K562 (cell line): Measurements from ENCODE around the gene RPS6KA4. TPM values are rescaled to one million over a fixed set of nuclear protein-coding genes. Genes with fewer than 3 reads are reported as not detected.
A peak's percentile ranks its signal among the peaks of the same experiment; 100 is the strongest.

Source experiments
- BCOR ChIP-seq: fragments of 450-650 bp; IDR thresholded peaks from 2 replicates; pipeline ENCODE4 v1.6.1; 2016
- CC2D1A ChIP-seq: fragments of 450-650 bp; IDR thresholded peaks from 2 replicates; pipeline ENCODE4 v1.6.1; 2017; ENCODE audit warnings: mild to moderate bottlenecking
- E2F8 ChIP-seq: fragments of 450-650 bp; IDR thresholded peaks from 2 replicates; pipeline ENCODE4 v1.7.1; 2018; ENCODE audit warnings: mild to moderate bottlenecking, low read depth; ENCODE audit not compliant: partially characterized antibody
- FOXM1 ChIP-seq, 2 experiments: fragments of 450-650 bp in 1 of 2; sonication (generic) in 1 of 2; formaldehyde crosslinking in 1 of 2; IDR thresholded peaks; 2 replicates each; pipeline versions ENCODE4 v1.6.1 to v1.9.0; 2017 to 2022; ENCODE audit warnings: low read depth in 2 of 2, mild to moderate bottlenecking in 2 of 2, missing genetic modification reagents in 1 of 2, moderate library complexity in 1 of 2
- HEY1 ChIP-seq: fragments of 250-450 bp; sonication (Bioruptor Pico); IDR thresholded peaks from 2 replicates; pipeline ENCODE4 v1.5.0; 2020; ENCODE audit warnings: mild to moderate bottlenecking, moderate library complexity, borderline replicate concordance
- HNRNPH1 ChIP-seq: fragments of 200-400 bp; formaldehyde crosslinking; optimal IDR thresholded peaks from 2 replicates; pipeline ENCODE3; 2017; ENCODE audit warnings: low read depth, mild to moderate bottlenecking, low read length, moderate library complexity
- KAT2B ChIP-seq: IDR thresholded peaks from one replicate; pipeline ENCODE4 v1.6.1; 2012; ENCODE audit warnings: low read depth, mild to moderate bottlenecking, control low read depth, inconsistent platforms, low read length, moderate library complexity
- NR1H2 ChIP-seq: sonication (generic); formaldehyde crosslinking; IDR thresholded peaks from 2 replicates; pipeline ENCODE4 v1.4.0; 2020; ENCODE audit warnings: mild to moderate bottlenecking, missing genetic modification reagents
- POU5F1 ChIP-seq: fragments of 150-350 bp; IDR thresholded peaks from 2 replicates; pipeline ENCODE4 v1.6.1; 2014; ENCODE audit warnings: borderline replicate concordance, low read length, low read depth, mild to moderate bottlenecking; ENCODE audit not compliant: partially characterized antibody
- RBM39 ChIP-seq: fragments of 200-400 bp; formaldehyde crosslinking; optimal IDR thresholded peaks from 2 replicates; pipeline ENCODE3; 2018; ENCODE audit warnings: low read depth, low read length
- RHOXF2B ChIP-seq: fragments of 250-450 bp; sonication (Bioruptor Pico); conservative IDR thresholded peaks from 2 replicates; pipeline ENCODE4 v1.5.1; 2021
- WHSC1 ChIP-seq: IDR thresholded peaks from one replicate; pipeline ENCODE4 v1.6.1; 2012; ENCODE audit warnings: low read length, control low read depth, inconsistent platforms
- ZNF24 ChIP-seq: fragments of 450-650 bp; IDR thresholded peaks from 2 replicates; pipeline ENCODE4 v1.6.1; 2016
- ZNF408 ChIP-seq: fragments of 250-450 bp; sonication (Bioruptor Pico); IDR thresholded peaks from 2 replicates; pipeline ENCODE4 v1.4.0; 2020; ENCODE audit warnings: low read depth, mild to moderate bottlenecking, moderate library complexity
- ZNF655 ChIP-seq: fragments of 250-450 bp; sonication (Bioruptor Pico); IDR thresholded peaks from 2 replicates; pipeline ENCODE4 v1.5.0; 2021
- ZNF79 ChIP-seq: fragments of 250-450 bp; sonication (Bioruptor Pico); IDR thresholded peaks from 2 replicates; pipeline ENCODE4 v1.4.0; 2020; ENCODE audit warnings: low read depth, mild to moderate bottlenecking, moderate library complexity
- polyA plus RNA-seq, 8 experiments: library from polyadenylated mRNA; depleted of rRNA in 4 of 8; stranded (reverse) in 5 of 8; unstranded in 3 of 8; fragments of >200 nt; fragmentation: Nextera tagmentation in 2 of 8; fragmentation: Illumina TruSeq in 1 of 8; extraction: Ambion mirVana in 2 of 8; extraction: Trizol in 1 of 8; gene quantifications; 2 replicates each; pipeline versions ENCODE4 v1.2.1 to v1.2.3, GENCODE V29; 2011 to 2014; ENCODE audit warnings: inconsistent platforms in 1 of 8, missing spikeins in 1 of 8
- total RNA-seq, 7 experiments: library from RNA; depleted of rRNA in 6 of 7; stranded (reverse); fragments of >200 nt in 6 of 7; fragmentation: Illumina TruSeq in 2 of 7; extraction: Trizol in 2 of 7; gene quantifications; 2 replicates each; pipeline versions ENCODE4 v1.2.1 to v1.2.3, GENCODE V29; 2011 to 2021; ENCODE audit warnings: low replicate concordance in 1 of 7
- TF ChIP-seq, protein P1 (sequence below), 2 experiments: fragments of 250-450 bp in 1 of 2; fragments of 450-650 bp in 1 of 2; sonication (Bioruptor Pico) in 1 of 2; IDR thresholded peaks; 2 replicates each; pipeline versions ENCODE4 v1.6.1 to v1.8.0; 2016 to 2021; ENCODE audit warnings: mild to moderate bottlenecking in 2 of 2, moderate library complexity in 2 of 2, missing compliant biosample characterization in 1 of 2, missing genetic modification characterization in 1 of 2
- TF ChIP-seq, protein P2 (sequence below): fragments of 450-650 bp; IDR thresholded peaks from 2 replicates; pipeline ENCODE4 v1.6.1; 2016; ENCODE audit warnings: low read depth, mild to moderate bottlenecking, moderate library complexity
- TF ChIP-seq, protein P3 (sequence below): sonication (generic); formaldehyde crosslinking; IDR thresholded peaks from 2 replicates; pipeline ENCODE4 v1.8.1; 2023; ENCODE audit warnings: mild to moderate bottlenecking, missing genetic modification reagents

Gene RPS6KA4
- total and polyA plus RNA-seq, 9 of the 15 experiments (the other 6 are each of a cell fraction or from before 2014, with no cell fraction given) = 0.15 to 23.8 (median 9.8) TPM

DNA sequence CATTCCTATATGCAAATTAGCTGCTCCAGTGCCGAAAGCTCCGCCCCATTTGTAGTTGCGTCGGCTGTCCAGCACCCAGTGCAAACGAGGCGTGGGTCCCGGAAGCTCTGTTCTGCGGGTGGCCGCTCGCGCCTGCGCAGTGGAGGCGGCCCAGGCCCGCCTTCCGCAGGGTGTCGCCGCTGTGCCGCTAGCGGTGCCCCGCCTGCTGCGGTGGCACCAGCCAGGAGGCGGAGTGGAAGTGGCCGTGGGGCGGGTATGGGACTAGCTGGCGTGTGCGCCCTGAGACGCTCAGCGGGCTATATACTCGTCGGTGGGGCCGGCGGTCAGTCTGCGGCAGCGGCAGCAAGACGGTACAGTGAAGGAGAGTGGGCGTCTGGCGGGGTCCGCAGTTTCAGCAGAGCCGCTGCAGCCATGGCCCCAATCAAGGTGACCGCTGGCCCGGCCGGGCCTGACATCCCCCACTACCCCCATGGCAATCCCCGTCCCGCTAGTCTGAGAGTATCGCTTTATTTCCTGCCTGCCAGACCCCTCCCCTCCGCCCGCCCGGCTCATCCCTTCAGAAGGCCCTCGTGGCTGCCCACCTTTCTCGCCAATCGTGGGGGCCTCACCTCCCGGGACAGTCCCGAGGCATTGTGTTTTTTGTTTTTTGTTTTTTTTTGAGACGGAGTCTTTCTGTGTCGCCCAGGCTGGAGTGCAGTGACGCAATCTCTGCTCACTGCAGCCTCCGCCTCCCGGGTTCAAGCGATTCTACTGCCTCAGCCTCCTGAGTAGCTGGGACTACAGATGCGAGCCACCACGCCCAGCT is 40.8 kb upstream of the RPS6KA4 start, which contains the start of gene PRDX5 (continued):
- TF ChIP-seq NR1H2 (CRISPR knock-in tag) (no peak), KAT2B (no peak), ZNF655 (CRISPR knock-in tag) (no peak), FOXM1 (IDR thresholded peaks at IDR 0.05; ENCODE audit: low read depth) (no peak), FOXM1 (CRISPR knock-in tag; IDR thresholded peaks at IDR 0.05; ENCODE audit: low read depth) (peak; percentile 30; the same call in 1 of the 2 replicates), HEY1 (CRISPR knock-in tag) (no peak), RBM39 (no peak), POU5F1 (no peak), E2F8 (no peak), HNRNPH1 (no peak), BCOR (no peak), RHOXF2B (CRISPR knock-in tag) (no peak), WHSC1 (no peak), CC2D1A (no peak), ZNF408 (CRISPR knock-in tag) (no peak), ZNF24 (no peak), ZNF79 (CRISPR knock-in tag) (no peak)
- TF ChIP-seq, protein P1, sequence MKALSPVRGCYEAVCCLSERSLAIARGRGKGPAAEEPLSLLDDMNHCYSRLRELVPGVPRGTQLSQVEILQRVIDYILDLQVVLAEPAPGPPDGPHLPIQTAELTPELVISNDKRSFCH (CRISPR knock-in tag; IDR thresholded peaks at IDR 0.05) = no peak
- TF ChIP-seq, protein P1 (tag; IDR thresholded peaks at IDR 0.05) = no peak
- TF ChIP-seq, protein P2, sequence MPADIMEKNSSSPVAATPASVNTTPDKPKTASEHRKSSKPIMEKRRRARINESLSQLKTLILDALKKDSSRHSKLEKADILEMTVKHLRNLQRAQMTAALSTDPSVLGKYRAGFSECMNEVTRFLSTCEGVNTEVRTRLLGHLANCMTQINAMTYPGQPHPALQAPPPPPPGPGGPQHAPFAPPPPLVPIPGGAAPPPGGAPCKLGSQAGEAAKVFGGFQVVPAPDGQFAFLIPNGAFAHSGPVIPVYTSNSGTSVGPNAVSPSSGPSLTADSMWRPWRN = no peak
- TF ChIP-seq, protein P3, sequence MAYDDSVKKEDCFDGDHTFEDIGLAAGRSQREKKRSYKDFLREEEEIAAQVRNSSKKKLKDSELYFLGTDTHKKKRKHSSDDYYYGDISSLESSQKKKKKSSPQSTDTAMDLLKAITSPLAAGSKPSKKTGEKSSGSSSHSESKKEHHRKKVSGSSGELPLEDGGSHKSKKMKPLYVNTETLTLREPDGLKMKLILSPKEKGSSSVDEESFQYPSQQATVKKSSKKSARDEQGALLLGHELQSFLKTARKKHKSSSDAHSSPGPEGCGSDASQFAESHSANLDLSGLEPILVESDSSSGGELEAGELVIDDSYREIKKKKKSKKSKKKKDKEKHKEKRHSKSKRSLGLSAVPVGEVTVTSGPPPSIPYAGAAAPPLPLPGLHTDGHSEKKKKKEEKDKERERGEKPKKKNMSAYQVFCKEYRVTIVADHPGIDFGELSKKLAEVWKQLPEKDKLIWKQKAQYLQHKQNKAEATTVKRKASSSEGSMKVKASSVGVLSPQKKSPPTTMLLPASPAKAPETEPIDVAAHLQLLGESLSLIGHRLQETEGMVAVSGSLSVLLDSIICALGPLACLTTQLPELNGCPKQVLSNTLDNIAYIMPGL = peak; percentile 80; the same call in 1 of the 2 replicates
